ENCODE data around the gene NDUFA8. TPM values are rescaled to one million over a fixed set of nuclear protein-coding genes. Genes with fewer than 3 reads are reported as not detected.

Gene NDUFA8
- total RNA-seq, 4 donors from 2014 or later: 17.3 to 41.3 (median 32.2) TPM

- no peak overlapping the region for H3K27ac ChIP-seq
- H3K4me1 ChIP-seq: peaks cover 0 to 25% (median 3%) of the 10 kb centered on the region in 4 donors
- H3K4me3 ChIP-seq: peak overlapping the region in 1 of 4 donors; percentile 20
- no peaks in the 10 kb centered on the region for H3K27me3 ChIP-seq
- no peaks in the 10 kb centered on the region for H3K36me3 ChIP-seq
- TF ChIP-seq POLR2A (IDR thresholded peaks at IDR 0.05): no peak
- TF ChIP-seq, protein P1, sequence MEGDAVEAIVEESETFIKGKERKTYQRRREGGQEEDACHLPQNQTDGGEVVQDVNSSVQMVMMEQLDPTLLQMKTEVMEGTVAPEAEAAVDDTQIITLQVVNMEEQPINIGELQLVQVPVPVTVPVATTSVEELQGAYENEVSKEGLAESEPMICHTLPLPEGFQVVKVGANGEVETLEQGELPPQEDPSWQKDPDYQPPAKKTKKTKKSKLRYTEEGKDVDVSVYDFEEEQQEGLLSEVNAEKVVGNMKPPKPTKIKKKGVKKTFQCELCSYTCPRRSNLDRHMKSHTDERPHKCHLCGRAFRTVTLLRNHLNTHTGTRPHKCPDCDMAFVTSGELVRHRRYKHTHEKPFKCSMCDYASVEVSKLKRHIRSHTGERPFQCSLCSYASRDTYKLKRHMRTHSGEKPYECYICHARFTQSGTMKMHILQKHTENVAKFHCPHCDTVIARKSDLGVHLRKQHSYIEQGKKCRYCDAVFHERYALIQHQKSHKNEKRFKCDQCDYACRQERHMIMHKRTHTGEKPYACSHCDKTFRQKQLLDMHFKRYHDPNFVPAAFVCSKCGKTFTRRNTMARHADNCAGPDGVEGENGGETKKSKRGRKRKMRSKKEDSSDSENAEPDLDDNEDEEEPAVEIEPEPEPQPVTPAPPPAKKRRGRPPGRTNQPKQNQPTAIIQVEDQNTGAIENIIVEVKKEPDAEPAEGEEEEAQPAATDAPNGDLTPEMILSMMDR (IDR thresholded peaks at IDR 0.05): peak in 4 of 6 experiments; percentile 25 to 51 (median 42)
- peak in 1 of 3 donors; percentile 54 for DNase-seq
- H3K9me3 ChIP-seq: no peaks in the 10 kb centered on the region
Measured at GRCh38 chr9:122158202-122158601, 1.4 kb downstream of the NDUFA8 start.

DNA sequence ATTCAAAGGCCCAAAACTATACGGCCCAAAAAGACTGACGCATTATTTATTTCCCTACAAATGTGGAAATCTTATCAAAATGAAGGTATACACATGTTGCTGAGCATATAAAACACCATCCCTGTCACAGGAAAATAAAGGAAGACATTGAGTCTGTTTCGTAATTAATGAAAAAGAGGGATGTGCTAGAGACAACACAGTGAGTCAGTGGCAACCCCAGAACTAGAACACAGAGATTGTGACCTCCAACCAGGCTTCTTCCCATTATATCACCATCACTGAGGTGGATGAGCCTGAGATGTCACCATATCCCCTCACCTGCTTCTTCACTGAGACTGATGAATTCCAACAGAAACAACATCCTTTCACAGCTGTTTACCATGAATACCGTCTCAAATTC is 3.8 kb downstream of the NDUFA8 start:
- TF ChIP-seq POLR2A (IDR thresholded peaks at IDR 0.05): no peak
- TF ChIP-seq, protein P1 (IDR thresholded peaks at IDR 0.05): no peak
- Histone ChIP-seq H3K9me3 (no peaks in the 10 kb centered on the region), H3K4me1 (peaks cover 0 to 25% (median 3%) of the 10 kb centered on the region in 4 donors), H3K27me3 (no peaks in the 10 kb centered on the region), H3K27ac (no peak overlapping the region), H3K4me3 (no peak overlapping the region), H3K36me3 (peaks cover 0 to 4% (median 0%) of the 10 kb centered on the region in 3 donors)
- no peak for DNase-seq

DNA sequence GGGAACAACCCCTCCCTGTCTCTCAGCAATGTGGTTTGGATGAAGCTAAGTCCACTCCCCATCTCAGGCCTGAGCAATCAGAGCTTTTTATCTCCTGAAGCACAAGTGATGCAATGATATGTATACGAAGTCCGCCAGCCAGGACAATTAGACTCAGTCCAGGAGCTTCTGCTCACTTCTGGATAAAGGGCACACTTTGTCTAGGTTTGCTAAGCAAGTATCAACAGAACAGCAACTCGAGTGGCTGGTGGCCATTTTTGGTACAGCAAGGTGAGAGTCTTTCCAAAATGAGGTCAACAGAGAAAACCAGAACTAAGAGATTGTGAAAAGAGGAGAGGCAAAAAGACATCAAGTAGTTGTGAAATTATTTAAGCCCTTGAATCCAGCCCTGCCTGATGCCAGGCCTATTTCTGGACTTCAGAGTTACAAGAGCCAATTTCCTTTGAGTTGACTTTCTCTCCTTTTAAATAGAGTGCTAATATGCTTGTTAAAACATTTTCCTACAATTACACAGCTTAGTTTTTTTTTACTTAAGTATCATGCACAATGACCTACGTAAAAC is 8.2 kb downstream of the NDUFA8 start:
- TF ChIP-seq, protein P1 (IDR thresholded peaks at IDR 0.05): peak in 1 of 6 experiments; percentile 13
- no peak for TF ChIP-seq POLR2A (IDR thresholded peaks at IDR 0.05)
- peaks cover 0 to 38% (median 0%) of the 10 kb centered on the region in 3 donors for H3K36me3 ChIP-seq
- no peaks in the 10 kb centered on the region for H3K27me3 ChIP-seq
- no peak overlapping the region for H3K4me3 ChIP-seq
- H3K27ac ChIP-seq: no peak overlapping the region
- H3K9me3 ChIP-seq: no peaks in the 10 kb centered on the region
- H3K4me1 ChIP-seq: peaks cover 0 to 6% (median 0%) of the 10 kb centered on the region in 4 donors
- DNase-seq: no peak

GRCh38 chr9:122145592-122145863 is 14.1 kb downstream of the NDUFA8 start:
- Histone ChIP-seq H3K4me3 (no peak overlapping the region), H3K27me3 (no peaks in the 10 kb centered on the region), H3K4me1 (no peaks in the 10 kb centered on the region), H3K36me3 (peaks cover 0 to 71% (median 0%) of the 10 kb centered on the region in 3 donors), H3K9me3 (no peaks in the 10 kb centered on the region), H3K27ac (no peak overlapping the region)
- TF ChIP-seq, protein P1 (IDR thresholded peaks at IDR 0.05): no peak
- TF ChIP-seq POLR2A (IDR thresholded peaks at IDR 0.05): no peak
- DNase-seq: no peak

GRCh38 chr9:122144836-122145591 is 14.6 kb downstream of the NDUFA8 start:
- DNase-seq: no peak
- no peaks in the 10 kb centered on the region for H3K27me3 ChIP-seq
- no peak overlapping the region for H3K4me3 ChIP-seq
- TF ChIP-seq, protein P1 (IDR thresholded peaks at IDR 0.05): peak in 1 of 6 experiments; percentile 12
- TF ChIP-seq POLR2A (IDR thresholded peaks at IDR 0.05): no peak
- H3K36me3 ChIP-seq: peaks cover 0 to 70% (median 0%) of the 10 kb centered on the region in 3 donors
- no peak overlapping the region for H3K27ac ChIP-seq
- H3K9me3 ChIP-seq: no peaks in the 10 kb centered on the region
- H3K4me1 ChIP-seq: no peaks in the 10 kb centered on the region
